Neural cell (in vitro differentiated cells): ENCODE measurements around the gene RXFP4. TPM values are rescaled to one million over a fixed set of nuclear protein-coding genes. Genes with fewer than 3 reads are reported as not detected.

Experiments used
- H2AFZ ChIP-seq: fragments of 200-600, 300-800 bp; sonication (generic), shearing (Covaris generic); 2 replicates; pipeline ENCODE4 v1.6.0; 2014; ENCODE audit warnings: low read depth, mild to moderate bottlenecking, antibody characterized with exemption, low read length, moderate library complexity
- H3F3A ChIP-seq: fragments of 200-600 bp; shearing (Covaris generic); 2 replicates; pipeline ENCODE4 v1.6.1; 2016; ENCODE audit warnings: mild to moderate bottlenecking, moderate library complexity, mixed read lengths, antibody characterized with exemption, low read length; ENCODE audit not compliant: insufficient read depth, poor library complexity, severe bottlenecking
- H3K27ac ChIP-seq: fragments of 200-600, 300-800 bp; sonication (generic), shearing (Covaris generic); 2 replicates; pipeline ENCODE4 v1.5.1; 2014; ENCODE audit warnings: mild to moderate bottlenecking, low read length, moderate library complexity
- H3K27me3 ChIP-seq: fragments of 300-800, 200-600 bp; sonication (generic), shearing (Covaris generic); 2 replicates; pipeline ENCODE4 v1.6.0; 2014; ENCODE audit warnings: mild to moderate bottlenecking, low read depth, low read length, moderate library complexity; ENCODE audit not compliant: insufficient read depth
- H3K36me3 ChIP-seq: fragments of 300-800, 200-600 bp; sonication (generic), shearing (Covaris generic); 2 replicates; pipeline ENCODE4 v1.5.1; 2014; ENCODE audit warnings: mild to moderate bottlenecking, antibody characterized with exemption, low read length, moderate library complexity; ENCODE audit not compliant: insufficient read depth
- H3K4me2 ChIP-seq: fragments of 300-800, 200-600 bp; sonication (generic), shearing (Covaris generic); 2 replicates; pipeline ENCODE4 v1.6.0; 2014; ENCODE audit warnings: mild to moderate bottlenecking, low read length
- H3K4me3 ChIP-seq: fragments of 300-800, 200-600 bp; sonication (generic), shearing (Covaris generic); 2 replicates; pipeline ENCODE4 v1.5.1; 2014; ENCODE audit warnings: mild to moderate bottlenecking, low read length, moderate library complexity
- H3K79me2 ChIP-seq: fragments of 200-600 bp; shearing (Covaris generic); replicated peaks from 2 replicates; pipeline ENCODE4 v1.6.0; 2014; ENCODE audit warnings: mild to moderate bottlenecking, low read length, moderate library complexity; ENCODE audit not compliant: insufficient read depth
- H3K9ac ChIP-seq: fragments of 300-800, 200-600 bp; sonication (generic), shearing (Covaris generic); 2 replicates; pipeline ENCODE4 v1.6.1; 2016; ENCODE audit warnings: mild to moderate bottlenecking, low read length, mixed read lengths
- H3K9me2 ChIP-seq: fragments of 200-600 bp; shearing (Covaris generic); 2 replicates; pipeline ENCODE4 v1.6.1; 2016; ENCODE audit warnings: mild to moderate bottlenecking, low read length, mixed read lengths; ENCODE audit not compliant: insufficient read depth
- H3K9me3 ChIP-seq: fragments of 200-600, 300-800 bp; sonication (generic), shearing (Covaris generic); 2 replicates; pipeline ENCODE4 v1.6.1; 2016; ENCODE audit warnings: mild to moderate bottlenecking, mixed run types, low read length, moderate library complexity, mixed read lengths
- H4K20me1 ChIP-seq: fragments of 200-600 bp; shearing (Covaris generic); 2 replicates; pipeline ENCODE4 v1.6.1; 2016; ENCODE audit warnings: mild to moderate bottlenecking, mixed run types; ENCODE audit not compliant: insufficient read depth
- CTCF ChIP-seq: fragments of 450-650 bp; IDR thresholded peaks from 2 replicates; pipeline ENCODE4 v1.5.1; 2014; ENCODE audit warnings: antibody characterized with exemption, mild to moderate bottlenecking, moderate library complexity; ENCODE audit not compliant: poor library complexity, severe bottlenecking
- EP300 ChIP-seq: fragments of 450-650 bp; conservative IDR thresholded peaks from 2 replicates; pipeline ENCODE4 v1.6.1; 2014; ENCODE audit warnings: antibody characterized with exemption, mild to moderate bottlenecking, moderate library complexity; ENCODE audit not compliant: poor library complexity, severe bottlenecking
- EZH2 ChIP-seq: fragments of 200-600, 300-800 bp; shearing (Covaris generic), sonication (generic); IDR thresholded peaks from 2 replicates; pipeline ENCODE4 v1.6.1; 2014; ENCODE audit warnings: antibody characterized with exemption, low read length, borderline replicate concordance, mild to moderate bottlenecking; ENCODE audit not compliant: insufficient read depth, poor library complexity, severe bottlenecking
- MXI1 ChIP-seq: fragments of 450-650 bp; conservative IDR thresholded peaks from 2 replicates; pipeline ENCODE4 v1.6.1; 2014; ENCODE audit warnings: antibody characterized with exemption, mild to moderate bottlenecking; ENCODE audit not compliant: poor library complexity, severe bottlenecking
- POLR2AphosphoS5 ChIP-seq: IDR thresholded peaks from 2 replicates; pipeline ENCODE4 v1.6.1; 2012
- RAD21 ChIP-seq: fragments of 450-650 bp; conservative IDR thresholded peaks from 2 replicates; pipeline ENCODE4 v1.6.1; 2014; ENCODE audit warnings: antibody characterized with exemption, mild to moderate bottlenecking, moderate library complexity
- REST ChIP-seq: IDR thresholded peaks from 2 replicates; pipeline ENCODE4 v1.6.1; 2012; ENCODE audit warnings: borderline replicate concordance
- SMC3 ChIP-seq: fragments of 450-650 bp; conservative IDR thresholded peaks from 2 replicates; pipeline ENCODE4 v1.6.1; 2014; ENCODE audit warnings: antibody characterized with exemption, mild to moderate bottlenecking, moderate library complexity; ENCODE audit not compliant: poor library complexity
- TAF1 ChIP-seq: IDR thresholded peaks from 2 replicates; pipeline ENCODE4 v1.6.1; 2012; ENCODE audit warnings: low read depth
- polyA plus RNA-seq: library from polyadenylated mRNA; depleted of rRNA; stranded (reverse); fragments of >200 nt; gene quantifications from 2 replicates; pipeline ENCODE4 v1.2.3, GENCODE V29; 2014

Gene RXFP4
- polyA plus RNA-seq, 1 donor from 2014 or later: not detected

- Histone ChIP-seq H3K9me2 (no peaks in the 10 kb centered on the region), H2AFZ (no peak overlapping the region), H3K4me3 (no peak overlapping the region), H3K9ac (no peak overlapping the region), H3K27me3 (no peaks in the 10 kb centered on the region), H4K20me1 (no peaks in the 10 kb centered on the region), H3K27ac (no peak overlapping the region), H3F3A (no peaks in the 10 kb centered on the region), H3K79me2 (no peaks in the 10 kb centered on the region), H3K9me3 (no peaks in the 10 kb centered on the region), H3K4me2 (no peak overlapping the region), H3K36me3 (peaks cover 8% of the 10 kb centered on the region)
- TF ChIP-seq CTCF (no peak), MXI1 (no peak), REST (no peak), TAF1 (no peak), EP300 (no peak), POLR2AphosphoS5 (no peak), RAD21 (no peak), SMC3 (no peak), EZH2 (no peak)
These were observed 18.8 kb downstream of the RXFP4 start for GRCh38 chr1:155960081-155960745.

GRCh38 chr1:155961937-155962336, 20.5 kb downstream of the RXFP4 start:
- H3K79me2 ChIP-seq: no peaks in the 10 kb centered on the region
- H3K9ac ChIP-seq: no peak overlapping the region
- H3K36me3 ChIP-seq: peaks cover 8% of the 10 kb centered on the region
- no peak overlapping the region for H3K27ac ChIP-seq
- no peak overlapping the region for H3K4me2 ChIP-seq
- no peak overlapping the region for H2AFZ ChIP-seq
- H3K9me3 ChIP-seq: no peaks in the 10 kb centered on the region
- H3K4me3 ChIP-seq: no peak overlapping the region
- TF ChIP-seq REST (no peak), POLR2AphosphoS5 (no peak), TAF1 (no peak), CTCF (no peak), EP300 (no peak), MXI1 (no peak), SMC3 (no peak), RAD21 (no peak), EZH2 (no peak)
- no peaks in the 10 kb centered on the region for H3F3A ChIP-seq
- no peaks in the 10 kb centered on the region for H3K27me3 ChIP-seq
- no peaks in the 10 kb centered on the region for H4K20me1 ChIP-seq
- no peaks in the 10 kb centered on the region for H3K9me2 ChIP-seq
